Stomach smooth muscle (tissue), 2 donors: ENCODE results near the gene SCO2.
"Not testable (repeated sequence)": the region's sequence is repeated elsewhere in the genome, so short reads cannot be mapped to it uniquely, and the experiment has no call there.

Experiments used
- H3K27ac ChIP-seq: one replicate; pipeline ENCODE4 v1.7.0; 2013; ENCODE audit warnings: mild to moderate bottlenecking, low read length, inconsistent platforms
- H3K27me3 ChIP-seq, 2 donors: one replicate each; pipeline ENCODE4 v1.7.0; 2013; ENCODE audit warnings: low read length in 2 of 2; ENCODE audit not compliant: insufficient read depth in 2 of 2, control insufficient read depth in 1 of 2
- H3K36me3 ChIP-seq, 2 donors: one replicate each; pipeline ENCODE4 v1.7.0; 2013; ENCODE audit warnings: low read length in 2 of 2; ENCODE audit not compliant: control insufficient read depth in 2 of 2, insufficient read depth in 2 of 2
- H3K4me1 ChIP-seq: one replicate; pipeline ENCODE4 v1.7.0; 2013; ENCODE audit warnings: low read length; ENCODE audit not compliant: control insufficient read depth, insufficient read depth
- H3K4me3 ChIP-seq, 2 donors: one replicate each; pipeline ENCODE4 v1.7.0; 2013; ENCODE audit warnings: low read length in 2 of 2
- H3K9ac ChIP-seq, 2 donors: one replicate each; pipeline ENCODE4 v1.7.0; 2013; ENCODE audit warnings: low read length in 2 of 2, mild to moderate bottlenecking in 1 of 2
- H3K9me3 ChIP-seq, 2 donors: one replicate each; pipeline ENCODE4 v1.7.0; 2013; ENCODE audit warnings: low read length in 2 of 2; ENCODE audit not compliant: control insufficient read depth in 2 of 2
- donor health status: healthy.
- donor health status: Pancreatic carcinoma.

The SCO2 gene

GRCh38 chr22:50542416-50542927 lies 17.1 kb upstream of the SCO2 start:
- H3K27ac ChIP-seq, result no peak overlapping the region

GRCh38 chr22:50541667-50542026 lies 16.2 kb upstream of the SCO2 start:
- not testable (repeated sequence) for H3K4me3 ChIP-seq, H3K36me3 ChIP-seq, H3K9ac ChIP-seq, H3K9me3 ChIP-seq, H3K4me1 ChIP-seq, H3K27ac ChIP-seq
- peaks cover 23 to 28% of the 10 kb centered on the region in 2 donors for H3K27me3 ChIP-seq

More at GRCh38 chr22:50542416-50542927, 17.1 kb upstream of the SCO2 start:
- H3K4me3 ChIP-seq, result no peak overlapping the region
- no peaks in the 10 kb centered on the region for H3K36me3 ChIP-seq
- no peak overlapping the region for H3K9ac ChIP-seq
- H3K27me3 ChIP-seq, result peaks cover 24 to 28% of the 10 kb centered on the region in 2 donors
- no peaks in the 10 kb centered on the region for H3K9me3 ChIP-seq
- peaks cover 7% of the 10 kb centered on the region for H3K4me1 ChIP-seq

GRCh38 chr22:50540381-50540780 lies 15.0 kb upstream of the SCO2 start:
- Histone ChIP-seq H3K4me3 (no peak overlapping the region), H3K36me3 (no peaks in the 10 kb centered on the region), H3K4me1 (peaks cover 7% of the 10 kb centered on the region), H3K9ac (no peak overlapping the region), H3K27me3 (peaks cover 18 to 24% of the 10 kb centered on the region in 2 donors), H3K9me3 (no peaks in the 10 kb centered on the region), H3K27ac (peak overlapping the region; percentile 71)

- H3K36me3 ChIP-seq, result no peaks in the 10 kb centered on the region
- H3K9ac ChIP-seq, result no peak overlapping the region
- peak overlapping the region; percentile 18 for H3K27ac ChIP-seq
- H3K9me3 ChIP-seq, result no peaks in the 10 kb centered on the region
- no peak overlapping the region for H3K4me3 ChIP-seq
- peaks cover 13 to 32% of the 10 kb centered on the region in 2 donors for H3K27me3 ChIP-seq
- H3K4me1 ChIP-seq, result no peaks in the 10 kb centered on the region
These were observed 12.4 kb upstream of the SCO2 start for GRCh38 chr22:50537765-50538164.

GRCh38 chr22:50536226-50536625 lies 10.8 kb upstream of the SCO2 start:
- Histone ChIP-seq H3K4me1 (peaks cover 13% of the 10 kb centered on the region), H3K9me3 (no peaks in the 10 kb centered on the region), H3K4me3 (no peak overlapping the region), H3K9ac (no peak overlapping the region), H3K27me3 (peaks cover 11 to 48% of the 10 kb centered on the region in 2 donors), H3K27ac (no peak overlapping the region), H3K36me3 (no peaks in the 10 kb centered on the region)

- Histone ChIP-seq H3K9me3 (no peaks in the 10 kb centered on the region), H3K9ac (no peak overlapping the region), H3K36me3 (no peaks in the 10 kb centered on the region), H3K4me3 (no peak overlapping the region), H3K4me1 (peaks cover 24% of the 10 kb centered on the region), H3K27ac (no peak overlapping the region), H3K27me3 (peaks cover 19 to 59% of the 10 kb centered on the region in 2 donors)
These were observed 9.7 kb upstream of the SCO2 start for GRCh38 chr22:50535113-50535512.

GRCh38 chr22:50533856-50534711 lies 8.7 kb upstream of the SCO2 start:
- H3K4me3 ChIP-seq, H3K9ac ChIP-seq, H3K9me3 ChIP-seq, H3K36me3 ChIP-seq, H3K27ac ChIP-seq: not testable (repeated sequence)
- peaks cover 21 to 69% of the 10 kb centered on the region in 2 donors for H3K27me3 ChIP-seq
- H3K4me1 ChIP-seq, result peaks cover 32% of the 10 kb centered on the region

GRCh38 chr22:50532824-50533796 lies 7.7 kb upstream of the SCO2 start:
- Histone ChIP-seq H3K9me3 (no peaks in the 10 kb centered on the region), H3K27me3 (peaks cover 19 to 70% of the 10 kb centered on the region in 2 donors), H3K4me3 (no peak overlapping the region), H3K4me1 (peaks cover 32% of the 10 kb centered on the region), H3K9ac (no peak overlapping the region), H3K36me3 (no peaks in the 10 kb centered on the region), H3K27ac (peak overlapping the region; percentile 71)

GRCh38 chr22:50531962-50532674 lies 6.7 kb upstream of the SCO2 start:
- Histone ChIP-seq H3K4me1 (peaks cover 37% of the 10 kb centered on the region), H3K9me3 (no peaks in the 10 kb centered on the region), H3K9ac (peak overlapping the region in 1 of 2 donors; percentile 74), H3K27ac (peak overlapping the region; percentile 71), H3K27me3 (peaks cover 19 to 66% of the 10 kb centered on the region in 2 donors), H3K36me3 (no peaks in the 10 kb centered on the region), H3K4me3 (peak overlapping the region; percentile 55 to 68)

GRCh38 chr22:50531546-50531961 lies 6.2 kb upstream of the SCO2 start:
- Histone ChIP-seq H3K36me3 (no peaks in the 10 kb centered on the region), H3K4me3 (peak overlapping the region; percentile 55 to 68), H3K27me3 (peaks cover 19 to 66% of the 10 kb centered on the region in 2 donors), H3K27ac (peak overlapping the region; percentile 71), H3K9ac (peak overlapping the region; percentile 58 to 74), H3K9me3 (no peaks in the 10 kb centered on the region), H3K4me1 (peaks cover 42% of the 10 kb centered on the region)
